ENCODE measurements around the gene EEFSEC.

GRCh38 chr3:128323206-128324081 is 170.2 kb downstream of the EEFSEC start:
- TF ChIP-seq CTCF (IDR thresholded peaks at IDR 0.05) (no peak), ZFX (IDR thresholded peaks at IDR 0.05; ENCODE audit: borderline replicate concordance) (no peak)
